Measurements from ENCODE around the gene ARHGEF4. TPM values are rescaled to one million over a fixed set of nuclear protein-coding genes. Genes with fewer than 3 reads are reported as not detected.

Gene ARHGEF4
- polyA plus RNA-seq, 3 donors, result 0.05 TPM; not detected in 2

DNA sequence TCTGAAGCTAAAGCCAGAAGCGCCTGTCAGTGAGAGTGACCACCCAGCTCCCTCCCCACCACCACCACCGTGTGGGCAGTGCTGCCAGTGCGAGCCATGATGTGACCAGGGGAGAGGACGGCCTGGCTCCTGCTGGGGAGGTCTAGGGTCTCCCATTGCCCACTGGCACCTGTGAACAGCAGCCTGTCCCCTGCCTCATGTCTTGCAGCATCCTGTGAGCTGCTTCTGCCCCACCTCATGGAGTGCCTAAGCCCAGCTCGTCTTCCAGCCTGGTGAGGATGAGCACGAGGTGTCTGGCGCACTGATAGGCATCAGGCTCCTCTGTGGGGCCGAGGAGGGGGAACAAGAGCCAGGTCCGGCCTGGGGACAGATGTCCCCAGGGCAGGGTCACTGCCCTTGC is 195.2 kb downstream of the ARHGEF4 start:
- Mint-ChIP-seq H3K27me3 (ENCODE audit: low read depth in 3 of 3) (peaks cover 41 to 52% (median 48%) of the 10 kb centered on the region in 3 donors), H3K4me3 (no peak overlapping the region), H3K4me1 (no peaks in the 10 kb centered on the region), H3K36me3 (no peaks in the 10 kb centered on the region), H3K9me3 (peaks cover 4 to 17% (median 10%) of the 10 kb centered on the region in 7 donors), H3K27ac (no peak overlapping the region)
- intact Hi-C loops (cut with micrococcal nuclease), result no loop called here
- no peak for DNase-seq
- Histone ChIP-seq H3K4me1 (ENCODE audit: control insufficient read depth in 1 of 2, insufficient read depth in 2 of 2, low read length in 2 of 2) (no peaks in the 10 kb centered on the region), H3K4me3 (replicated peaks in 1 of 3; ENCODE audit: low read depth in 2 of 3, low read length in 3 of 3) (no peak overlapping the region), H3K27me3 (ENCODE audit: control insufficient read depth in 2 of 2, insufficient read depth in 2 of 2, low read length in 2 of 2) (peaks cover 15 to 31% of the 10 kb centered on the region in 2 donors), H3K4me2 (replicated peaks; ENCODE audit: extremely low read depth, low read length, poor library complexity, severe bottlenecking) (no peak overlapping the region), H2AFZ (ENCODE audit: insufficient read depth, low read depth, low read length, poor library complexity, severe bottlenecking) (no peak overlapping the region), H3K36me3 (replicated peaks in 1 of 2; ENCODE audit: control insufficient read depth in 1 of 2, insufficient read depth in 2 of 2, low read length in 2 of 2) (no peaks in the 10 kb centered on the region), H3K9me3 (replicated peaks in 1 of 2; ENCODE audit: control insufficient read depth in 1 of 2, insufficient read depth in 1 of 2, low read length in 2 of 2) (peaks cover 6 to 9% of the 10 kb centered on the region in 2 donors), H4K20me1 (ENCODE audit: insufficient read depth, low read length) (no peaks in the 10 kb centered on the region), H3K9ac (ENCODE audit: insufficient read depth, low read length, poor library complexity, severe bottlenecking) (no peak overlapping the region), H3K79me2 (ENCODE audit: insufficient read depth, low read length) (no peaks in the 10 kb centered on the region), H3K27ac (ENCODE audit: low read depth in 1 of 2, low read length in 2 of 2) (no peak overlapping the region)
- 83% methylated on average over 9 of the region's 9 CpGs for WGBS (ENCODE audit: insufficient coverage)
- TF ChIP-seq, protein P1, sequence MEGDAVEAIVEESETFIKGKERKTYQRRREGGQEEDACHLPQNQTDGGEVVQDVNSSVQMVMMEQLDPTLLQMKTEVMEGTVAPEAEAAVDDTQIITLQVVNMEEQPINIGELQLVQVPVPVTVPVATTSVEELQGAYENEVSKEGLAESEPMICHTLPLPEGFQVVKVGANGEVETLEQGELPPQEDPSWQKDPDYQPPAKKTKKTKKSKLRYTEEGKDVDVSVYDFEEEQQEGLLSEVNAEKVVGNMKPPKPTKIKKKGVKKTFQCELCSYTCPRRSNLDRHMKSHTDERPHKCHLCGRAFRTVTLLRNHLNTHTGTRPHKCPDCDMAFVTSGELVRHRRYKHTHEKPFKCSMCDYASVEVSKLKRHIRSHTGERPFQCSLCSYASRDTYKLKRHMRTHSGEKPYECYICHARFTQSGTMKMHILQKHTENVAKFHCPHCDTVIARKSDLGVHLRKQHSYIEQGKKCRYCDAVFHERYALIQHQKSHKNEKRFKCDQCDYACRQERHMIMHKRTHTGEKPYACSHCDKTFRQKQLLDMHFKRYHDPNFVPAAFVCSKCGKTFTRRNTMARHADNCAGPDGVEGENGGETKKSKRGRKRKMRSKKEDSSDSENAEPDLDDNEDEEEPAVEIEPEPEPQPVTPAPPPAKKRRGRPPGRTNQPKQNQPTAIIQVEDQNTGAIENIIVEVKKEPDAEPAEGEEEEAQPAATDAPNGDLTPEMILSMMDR (IDR thresholded peaks at IDR 0.05), result no peak

DNA sequence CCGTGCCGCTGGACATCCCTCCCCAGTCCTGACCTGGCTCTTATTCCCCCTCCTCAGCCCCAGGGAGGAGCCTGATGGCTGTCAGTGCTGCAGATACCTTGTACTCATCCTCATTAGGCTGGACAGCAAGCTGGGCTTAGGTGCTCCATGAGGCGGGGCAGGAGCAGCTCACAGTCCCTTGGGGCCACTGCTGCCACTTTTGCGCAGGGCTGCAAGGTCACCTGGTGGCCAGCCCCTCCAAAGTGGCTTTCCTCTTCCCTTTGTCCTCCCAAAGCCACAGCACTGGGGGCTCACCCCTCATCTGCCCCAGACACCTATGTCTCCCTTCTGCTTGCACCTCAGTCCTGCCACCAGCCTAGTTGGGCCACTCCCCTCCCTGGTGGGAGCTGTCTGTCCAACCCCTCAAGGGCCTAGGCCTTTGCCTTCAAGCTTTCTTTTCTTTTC is 195.7 kb downstream of the ARHGEF4 start:
- no peaks in the 10 kb centered on the region for H3K36me3 ChIP-seq (replicated peaks in 1 of 2; ENCODE audit: control insufficient read depth in 1 of 2, insufficient read depth in 2 of 2, low read length in 2 of 2)
- intact Hi-C loops (cut with micrococcal nuclease), result no loop called here
- peaks cover 6 to 9% of the 10 kb centered on the region in 2 donors for H3K9me3 ChIP-seq (replicated peaks in 1 of 2; ENCODE audit: control insufficient read depth in 1 of 2, insufficient read depth in 1 of 2, low read length in 2 of 2)
- H3K27me3 ChIP-seq (ENCODE audit: control insufficient read depth in 2 of 2, insufficient read depth in 2 of 2, low read length in 2 of 2), result peaks cover 15 to 37% of the 10 kb centered on the region in 2 donors
- Mint-ChIP-seq H3K27me3 (ENCODE audit: low read depth in 3 of 3) (peaks cover 44 to 54% (median 52%) of the 10 kb centered on the region in 3 donors), H3K4me1 (no peaks in the 10 kb centered on the region), H3K9me3 (peaks cover 4 to 16% (median 7%) of the 10 kb centered on the region in 7 donors), H3K36me3 (no peaks in the 10 kb centered on the region), H3K4me3 (no peak overlapping the region), H3K27ac (no peak overlapping the region)
- no peak overlapping the region for H3K27ac ChIP-seq (ENCODE audit: low read depth in 1 of 2, low read length in 2 of 2)
- no peak overlapping the region for H3K4me2 ChIP-seq (replicated peaks; ENCODE audit: extremely low read depth, low read length, poor library complexity, severe bottlenecking)
- no peaks in the 10 kb centered on the region for H3K4me1 ChIP-seq (ENCODE audit: control insufficient read depth in 1 of 2, insufficient read depth in 2 of 2, low read length in 2 of 2)
- TF ChIP-seq, protein P1 (IDR thresholded peaks at IDR 0.05), result no peak
- no peak overlapping the region for H3K4me3 ChIP-seq (replicated peaks in 1 of 3; ENCODE audit: low read depth in 2 of 3, low read length in 3 of 3)
- H2AFZ ChIP-seq (ENCODE audit: insufficient read depth, low read depth, low read length, poor library complexity, severe bottlenecking), result no peak overlapping the region
- H3K79me2 ChIP-seq (ENCODE audit: insufficient read depth, low read length), result no peaks in the 10 kb centered on the region
- WGBS (ENCODE audit: insufficient coverage), result 87% methylated on average over 4 of the region's 4 CpGs
- no peaks in the 10 kb centered on the region for H4K20me1 ChIP-seq (ENCODE audit: insufficient read depth, low read length)
- no peak for DNase-seq
- no peak overlapping the region for H3K9ac ChIP-seq (ENCODE audit: insufficient read depth, low read length, poor library complexity, severe bottlenecking)

All from CD14-positive monocyte (primary cell).